GM23338 (cell line): Measurements from ENCODE around the gene MAP1LC3A. TPM values are rescaled to one million over a fixed set of nuclear protein-coding genes. Genes with fewer than 3 reads are reported as not detected.

Experiments used
- ATAC-seq: fragments of 200-7000 bp; cut with Tn5 transposase; 3 replicates; pipeline ENCODE4 v1.9.1; 2020
- DNase-seq: peaks from one replicate; pipeline ENCODE4 v3.0.0-alpha.2; 2015; ENCODE audit warnings: low spot score
- H2AFZ ChIP-seq: fragments of 200-600 bp; sonication (generic); 2 replicates; pipeline ENCODE4 v1.8.0; 2016; ENCODE audit warnings: antibody characterized with exemption, mild to moderate bottlenecking, moderate library complexity
- H3F3A ChIP-seq: fragments of 200-600 bp; sonication (generic); replicated peaks from 2 replicates; pipeline ENCODE4 v1.8.0; 2017; ENCODE audit warnings: antibody characterized with exemption, mixed run types, low read depth
- H3K27ac ChIP-seq: fragments of 200-600 bp; sonication (generic); 2 replicates; pipeline ENCODE4 v1.6.1; 2016; ENCODE audit warnings: low read depth
- H3K27me3 ChIP-seq: fragments of 200-600 bp; sonication (generic); 2 replicates; pipeline ENCODE4 v1.8.0; 2016; ENCODE audit warnings: mild to moderate bottlenecking, mixed run types, moderate library complexity; ENCODE audit not compliant: insufficient read depth
- H3K36me3 ChIP-seq: fragments of 200-600 bp; sonication (generic); 2 replicates; pipeline ENCODE4 v1.8.0; 2016; ENCODE audit warnings: mild to moderate bottlenecking; ENCODE audit not compliant: insufficient read depth
- H3K4me1 ChIP-seq: fragments of 200-600 bp; sonication (generic); 2 replicates; pipeline ENCODE4 v1.8.0; 2016; ENCODE audit warnings: mild to moderate bottlenecking, moderate library complexity; ENCODE audit not compliant: insufficient read depth
- H3K4me2 ChIP-seq: fragments of 200-600 bp; sonication (generic); 2 replicates; pipeline ENCODE4 v1.7.1; 2017; ENCODE audit warnings: mixed run types
- H3K4me3 ChIP-seq: fragments of 200-600 bp; sonication (generic); 2 replicates; pipeline ENCODE4 v1.6.1; 2016; ENCODE audit warnings: mixed run types
- H3K79me2 ChIP-seq: fragments of 200-600 bp; sonication (generic); replicated peaks from 2 replicates; pipeline ENCODE4 v1.8.0; 2017; ENCODE audit warnings: mild to moderate bottlenecking; ENCODE audit not compliant: insufficient read depth
- H3K9me2 ChIP-seq: fragments of 200-600 bp; sonication (generic); 2 replicates; pipeline ENCODE4 v1.8.0; 2017; ENCODE audit not compliant: insufficient read depth
- H4K20me1 ChIP-seq: fragments of 200-600 bp; sonication (generic); replicated peaks from 2 replicates; pipeline ENCODE4 v1.8.0; 2017; ENCODE audit warnings: mild to moderate bottlenecking; ENCODE audit not compliant: insufficient read depth
- H3K27ac Mint-ChIP-seq: 2 replicates; pipeline ENCODE4 v1.8.0; 2020; ENCODE audit warnings: inconsistent platforms, mild to moderate bottlenecking, moderate library complexity, mixed read lengths
- H3K27me3 Mint-ChIP-seq: 3 replicates; pipeline ENCODE4 v1.8.0; 2022; ENCODE audit warnings: low read depth, mild to moderate bottlenecking, moderate library complexity, mixed read lengths, inconsistent platforms; ENCODE audit not compliant: insufficient read depth, poor library complexity
- H3K36me3 Mint-ChIP-seq: 3 replicates; pipeline ENCODE4 v1.8.0; 2021; ENCODE audit warnings: low read depth, mild to moderate bottlenecking, inconsistent platforms, moderate library complexity, mixed read lengths
- H3K4me1 Mint-ChIP-seq: 3 replicates; pipeline ENCODE4 v1.8.0; 2020; ENCODE audit warnings: mild to moderate bottlenecking, inconsistent platforms, mixed read lengths
- H3K4me3 Mint-ChIP-seq: 3 replicates; pipeline ENCODE4 v1.8.0; 2021; ENCODE audit warnings: moderate library complexity, mild to moderate bottlenecking, inconsistent platforms, mixed read lengths
- H3K9me3 Mint-ChIP-seq: 3 replicates; pipeline ENCODE4 v1.8.0; 2020; ENCODE audit warnings: moderate library complexity, mild to moderate bottlenecking, inconsistent platforms, mixed read lengths
- CTCF ChIP-seq, 2 experiments: fragments of 200-600 bp in 1 of 2; sonication (generic) in 1 of 2; conservative IDR thresholded peaks; 2 replicates each; pipeline versions ENCODE4 v1.5.1 to v1.6.1; 2016 to 2017; ENCODE audit warnings: antibody characterized with exemption in 2 of 2, low read depth in 2 of 2, mild to moderate bottlenecking in 2 of 2, moderate library complexity in 1 of 2
- EZH2 ChIP-seq: fragments of 200-600 bp; sonication (generic); IDR thresholded peaks from one replicate; pipeline ENCODE4 v1.8.0; 2017; ENCODE audit warnings: antibody characterized with exemption, mild to moderate bottlenecking, low read depth; ENCODE audit not compliant: unreplicated experiment
- STAT1 ChIP-seq: IDR thresholded peaks from one replicate; pipeline ENCODE4 v1.6.1; 2016; ENCODE audit warnings: antibody characterized with exemption; ENCODE audit not compliant: unreplicated experiment
- ZNF331 ChIP-seq: fragments of 250-450 bp; sonication (Bioruptor Pico); IDR thresholded peaks from 2 replicates; pipeline ENCODE4 v1.5.0; 2020; ENCODE audit warnings: low read depth, mild to moderate bottlenecking, moderate library complexity
- ZNF462 ChIP-seq: fragments of 250-450 bp; sonication (Bioruptor Pico); IDR thresholded peaks from 2 replicates; pipeline ENCODE4 v1.5.0; 2020; ENCODE audit warnings: mild to moderate bottlenecking, moderate library complexity
- polyA plus RNA-seq: library from polyadenylated mRNA; unstranded; fragments of >200 nt; fragmentation: Nextera tagmentation; extraction: Ambion mirVana; gene quantifications from 2 replicates; pipeline ENCODE4 v1.2.1, GENCODE V29; 2016
- total RNA-seq: library from RNA; depleted of rRNA; stranded (reverse); fragments of >200 nt; shearing (Covaris generic); gene quantifications from 2 replicates; pipeline ENCODE4 v1.2.3, GENCODE V29; 2014

MAP1LC3A gene
- total and polyA plus RNA-seq, 2 experiments from 2014 or later: 15.2 to 15.9 TPM

GRCh38 chr20:34546751-34547181 lies 11.8 kb upstream of the MAP1LC3A start:
- Histone ChIP-seq H3K36me3 (no peaks in the 10 kb centered on the region), H3K9me2 (no peaks in the 10 kb centered on the region), H3F3A (no peaks in the 10 kb centered on the region), H3K27me3 (peaks cover 5% of the 10 kb centered on the region; the same call in 1 of the 2 replicates), H3K27ac (no peak overlapping the region), H2AFZ (no peak overlapping the region), H3K4me3 (no peak overlapping the region), H3K4me2 (no peak overlapping the region), H3K4me1 (peaks cover 3% of the 10 kb centered on the region; the same call in 1 of the 2 replicates), H4K20me1 (no peaks in the 10 kb centered on the region), H3K79me2 (no peaks in the 10 kb centered on the region)
- no peak for ATAC-seq
- TF ChIP-seq STAT1 (no peak), CTCF (conservative IDR thresholded peaks at IDR 0.05; ENCODE audit: low read depth in 2 of 2) (no peak), ZNF462 (CRISPR knock-in tag) (no peak), ZNF331 (CRISPR knock-in tag) (no peak), EZH2 (no peak)
- DNase-seq: no peak
- Mint-ChIP-seq H3K27ac (no peak overlapping the region; the same call in 1 of the 2 replicates), H3K9me3 (0 out of 3 replicates have a peak, but pooled peaks cover 3% of the 10 kb centered on the region), H3K4me1 (peaks cover 26% of the 10 kb centered on the region), H3K27me3 (peaks cover 21% of the 10 kb centered on the region), H3K36me3 (no peaks in the 10 kb centered on the region), H3K4me3 (peak overlapping the region; percentile 2; the same call in 1 of the 3 replicates)
